Glomerular visceral epithelial cell (primary cell): ENCODE data around the gene ANGPTL5.
"Not testable (repeated sequence)": the region's sequence is repeated elsewhere in the genome, so short reads cannot be mapped to it uniquely, and the experiment has no call there.

Experiments
- DNase-seq: peaks from one replicate; pipeline ENCODE4 v3.0.0-alpha.2; 2016; ENCODE audit errors: extremely low spot score

ANGPTL5 gene

DNA sequence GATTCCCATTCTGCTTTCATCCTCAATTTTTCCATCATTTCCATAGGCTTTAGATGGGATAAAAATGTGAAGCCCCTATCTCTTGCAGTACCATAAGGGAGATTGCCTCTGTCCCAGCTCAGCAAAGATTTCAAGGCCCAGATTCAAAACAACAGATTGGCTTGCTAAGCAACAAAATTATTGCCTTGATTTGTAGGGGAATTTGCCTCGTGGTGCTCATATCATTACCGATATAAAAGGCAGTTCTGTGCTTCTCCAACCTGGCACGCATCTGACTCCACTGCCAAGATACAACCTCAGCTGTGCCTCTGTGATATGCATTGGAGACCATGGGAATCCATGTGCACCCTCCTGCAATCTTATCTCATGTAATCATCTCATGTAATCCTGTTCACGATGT, 26.6 kb downstream of the ANGPTL5 start:
- no peak for DNase-seq

DNA sequence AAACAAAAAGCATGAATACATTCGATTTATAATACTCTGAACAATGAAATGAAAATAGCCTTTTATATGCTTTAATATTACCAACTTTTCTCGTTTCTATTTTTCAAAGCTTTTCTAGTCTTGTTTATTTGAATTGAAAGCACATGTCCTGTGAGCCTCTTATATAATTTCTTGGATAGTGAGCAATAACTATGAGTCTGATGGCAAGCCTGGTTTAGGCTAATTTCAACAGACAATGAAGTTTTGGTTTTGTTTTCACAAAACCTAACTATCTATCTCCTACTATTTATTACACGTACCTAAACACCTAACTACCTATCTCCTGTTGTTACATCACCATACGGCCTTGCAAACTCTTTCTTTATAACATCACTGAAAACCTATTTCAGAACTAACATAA, 30.7 kb downstream of the ANGPTL5 start:
- no peak for DNase-seq

DNA sequence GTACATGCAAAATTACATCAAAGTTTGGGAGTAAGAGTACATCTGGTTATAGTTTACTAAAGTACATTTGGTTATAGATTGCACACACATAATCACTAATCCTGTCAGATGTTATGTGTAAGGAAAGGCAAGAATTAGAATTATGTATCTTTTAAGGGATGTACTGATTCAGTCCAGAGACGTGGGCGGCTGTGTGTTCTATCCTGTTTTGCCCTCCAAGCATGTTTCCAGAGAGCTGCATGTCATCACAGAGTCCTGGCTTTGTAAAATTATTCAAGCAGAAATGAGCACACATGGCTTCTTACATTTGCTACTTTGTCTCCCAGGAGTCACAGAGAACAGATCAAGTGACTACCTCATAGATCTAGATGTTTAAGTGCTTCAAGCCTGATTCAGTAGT, 34.7 kb downstream of the ANGPTL5 start:
- no peak for DNase-seq

DNA sequence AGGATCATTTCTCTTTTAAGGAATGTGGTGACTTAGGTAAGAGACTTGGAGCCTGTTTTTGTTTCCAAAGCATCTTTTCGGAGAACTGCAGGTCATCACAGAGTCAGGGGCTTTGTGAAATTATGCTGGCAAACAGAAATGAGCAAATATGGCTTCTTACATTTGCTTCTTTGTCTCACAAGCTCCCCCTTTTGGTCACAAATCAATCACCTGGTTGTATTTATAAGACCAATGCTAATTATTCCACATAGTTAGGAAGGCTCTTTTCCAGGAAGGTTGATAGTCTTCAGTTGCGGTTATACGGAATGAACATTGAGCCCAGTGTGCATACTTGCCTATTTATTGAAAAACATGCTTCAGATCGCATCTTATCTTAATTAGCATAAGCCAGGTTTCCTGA, 36.1 kb downstream of the ANGPTL5 start:
- peak; percentile 53 for DNase-seq

DNA sequence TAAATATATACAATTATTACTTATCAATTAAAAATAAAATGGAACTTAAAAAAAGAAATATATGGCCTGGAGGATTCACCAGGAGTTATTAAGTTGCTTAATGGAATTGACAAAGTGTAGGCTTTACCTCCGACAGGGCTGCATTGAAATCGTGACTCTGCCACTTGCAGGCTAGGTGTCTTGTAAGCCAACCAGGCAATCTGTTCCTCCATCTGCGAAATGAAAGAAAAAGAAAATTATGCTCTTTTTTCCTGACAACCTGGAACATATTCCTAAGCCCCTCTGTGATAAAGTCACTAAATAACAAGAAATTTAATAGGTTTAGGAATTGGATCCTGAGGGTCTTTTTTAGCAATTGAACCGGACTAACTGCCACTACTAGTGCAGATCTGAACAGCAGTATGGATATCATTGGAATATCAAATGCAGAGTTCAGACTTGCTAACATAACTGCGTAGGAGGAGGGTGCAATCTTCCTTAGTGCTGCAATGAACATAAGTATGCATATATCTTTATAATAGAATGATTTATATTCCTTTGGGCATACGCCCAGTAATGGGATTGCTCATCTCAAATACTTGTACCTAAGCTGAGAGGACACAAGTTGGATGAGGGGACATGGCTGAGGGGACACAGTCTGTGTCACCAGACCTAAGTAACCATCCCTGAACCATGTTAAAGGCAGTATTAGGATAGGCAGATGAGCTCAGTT, 44.0 kb downstream of the ANGPTL5 start:
- no peak for DNase-seq

DNA sequence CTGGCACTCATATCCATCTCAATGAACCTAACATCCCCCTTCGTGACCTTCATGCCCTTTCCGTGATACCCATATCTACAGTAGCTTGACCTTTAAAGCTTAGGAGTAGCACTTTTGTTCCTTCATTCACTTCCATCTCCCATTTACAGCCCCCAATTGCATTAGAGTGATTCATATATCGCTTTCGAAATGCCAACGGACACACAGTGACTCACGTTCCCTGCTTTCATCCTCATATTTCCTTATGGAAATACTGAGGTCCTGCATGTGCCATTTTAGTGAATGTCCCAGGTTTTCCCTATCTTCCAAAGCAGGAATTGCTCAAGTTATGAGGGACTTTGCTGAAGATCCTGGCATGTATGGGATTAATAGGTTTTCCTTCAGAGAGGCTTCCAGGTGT, 45.8 kb downstream of the ANGPTL5 start:
- peak; percentile 31 for DNase-seq

DNA sequence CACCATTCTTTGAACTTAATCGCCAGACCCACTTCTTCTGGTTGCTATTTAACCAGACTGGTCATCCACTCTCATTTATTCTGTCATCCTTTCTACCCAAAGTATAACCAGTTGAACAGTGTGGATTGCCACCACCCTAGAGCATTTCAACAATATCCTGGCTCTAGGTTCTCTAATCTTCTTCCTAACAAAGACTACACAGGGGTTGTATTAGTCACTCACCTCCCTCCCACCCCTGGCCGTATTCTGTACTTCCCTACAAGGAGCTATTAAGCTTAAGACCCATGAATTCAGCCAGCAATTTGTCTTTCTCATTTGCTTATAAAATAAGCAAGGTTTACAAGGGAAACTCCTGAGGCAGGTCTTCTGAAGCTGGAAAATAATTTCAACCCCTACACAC, 48.4 kb downstream of the ANGPTL5 start:
- DNase-seq, result no peak

DNA sequence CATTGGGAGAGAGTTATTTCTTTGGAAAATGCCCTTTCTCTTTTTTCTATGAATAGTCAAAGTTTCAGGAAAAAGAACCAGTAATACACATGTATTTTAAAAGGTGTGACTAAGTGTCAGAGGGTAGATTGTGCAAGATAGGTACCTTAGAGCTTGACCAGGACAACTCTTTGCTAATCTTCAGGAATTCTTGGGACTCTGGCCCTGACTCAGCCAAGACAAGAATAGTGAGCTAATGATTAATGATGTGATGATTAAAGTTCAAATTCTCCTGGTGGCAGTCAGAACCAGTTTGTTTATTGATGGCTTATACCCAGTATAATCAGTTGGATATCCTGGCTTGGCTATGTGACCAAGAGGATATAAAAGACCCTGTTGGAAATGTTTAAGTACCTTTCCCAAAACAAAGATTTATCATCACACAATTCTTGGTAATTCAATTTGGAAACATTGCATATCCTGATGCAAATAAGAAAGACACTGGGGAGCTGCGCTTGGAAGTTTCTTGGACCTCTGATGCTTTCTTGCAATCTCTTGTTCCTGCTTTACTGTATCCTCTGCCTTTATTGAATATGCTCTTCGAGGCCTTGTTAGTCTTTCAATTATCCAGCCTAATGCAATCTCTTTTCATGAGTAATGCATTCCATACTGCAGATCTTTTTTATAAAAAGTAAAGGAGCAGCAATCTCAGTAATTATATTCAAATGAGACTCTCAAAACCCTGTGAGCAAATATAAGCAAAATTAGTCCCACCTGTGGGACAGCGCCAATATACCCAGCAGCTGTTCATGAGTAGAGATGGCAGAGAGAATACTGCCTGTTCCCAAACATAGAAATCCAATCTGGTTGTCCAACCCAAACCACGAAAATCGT, 49.5 kb downstream of the ANGPTL5 start:
- DNase-seq, result peak; percentile 70

DNA sequence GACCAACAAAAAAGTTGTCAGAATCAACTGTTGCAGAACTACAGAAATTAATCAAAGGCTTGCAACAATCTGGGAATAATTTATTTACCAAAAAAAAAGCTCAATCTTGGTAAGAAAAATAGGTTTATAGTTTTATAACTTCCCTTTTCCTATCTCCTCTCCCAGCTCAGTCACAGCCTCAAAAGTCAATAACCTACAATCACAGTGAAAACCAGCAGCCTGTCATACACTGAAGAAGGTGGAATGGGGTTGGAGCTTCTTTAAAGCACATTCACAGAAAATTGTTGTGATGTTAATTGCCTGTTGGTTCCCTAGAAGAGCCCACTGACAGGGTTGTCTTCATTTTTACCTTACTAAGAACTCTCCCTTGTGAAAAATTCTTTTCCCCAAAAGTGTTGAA, 52.2 kb downstream of the ANGPTL5 start:
- DNase-seq, result no peak

DNA sequence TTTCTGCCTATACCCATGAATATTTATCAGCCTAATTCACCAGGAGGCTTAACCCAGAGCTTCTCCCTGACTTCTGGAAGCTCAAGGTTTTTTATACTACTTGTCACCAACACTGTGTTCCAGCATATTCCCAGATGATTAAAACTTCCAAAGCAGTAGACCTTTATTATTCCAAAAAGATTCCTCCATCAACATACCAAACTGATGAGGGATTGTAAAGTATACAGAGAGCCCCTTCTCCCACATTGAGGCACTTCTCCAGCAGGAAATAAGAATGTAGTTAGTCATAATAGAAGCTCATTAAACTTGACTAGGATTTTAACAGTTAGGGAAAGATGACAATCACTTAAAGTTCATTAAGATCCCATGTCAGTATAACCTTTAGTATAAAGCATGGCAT, 53.0 kb downstream of the ANGPTL5 start:
- DNase-seq, result peak; percentile 45

DNA sequence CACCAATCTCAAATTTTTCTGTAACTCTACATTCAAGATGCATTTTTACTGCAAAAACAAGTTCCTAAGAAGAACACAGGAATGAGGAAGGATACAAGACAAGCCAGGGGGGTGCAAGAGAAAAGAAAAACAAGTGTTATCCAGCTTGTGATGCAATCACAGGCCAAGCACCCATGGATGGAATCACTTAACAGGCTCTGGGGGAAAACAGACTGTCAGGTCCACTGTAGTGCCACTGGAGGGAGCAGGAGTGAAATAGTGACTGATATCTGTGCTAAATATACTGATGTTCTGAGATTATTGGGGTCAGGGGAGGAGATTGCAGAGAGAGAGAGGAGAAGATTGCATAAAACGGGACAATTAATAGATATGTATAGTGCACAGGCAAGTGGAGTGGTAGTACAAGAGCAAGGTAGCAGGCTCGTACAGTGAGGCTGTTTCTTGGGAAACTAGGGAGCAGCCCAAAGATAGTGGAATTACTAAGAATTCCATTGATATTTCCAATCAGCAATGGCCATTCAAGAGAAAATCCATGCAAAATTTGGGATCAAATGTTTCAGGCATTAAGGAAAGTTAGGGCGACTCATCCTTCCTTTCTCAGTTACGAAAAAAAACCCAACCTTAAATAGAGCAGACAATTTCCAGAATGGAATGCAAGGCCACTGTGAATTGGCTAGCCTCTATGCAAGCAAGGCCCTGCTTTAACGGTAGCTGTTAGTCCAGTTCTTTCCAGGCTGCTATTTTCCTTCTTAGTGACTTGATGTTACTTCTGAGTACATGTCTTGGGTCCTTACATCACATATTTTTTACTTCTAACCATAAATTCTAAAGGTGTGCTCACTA, 53.7 kb downstream of the ANGPTL5 start:
- peak; percentile 49 for DNase-seq

DNA sequence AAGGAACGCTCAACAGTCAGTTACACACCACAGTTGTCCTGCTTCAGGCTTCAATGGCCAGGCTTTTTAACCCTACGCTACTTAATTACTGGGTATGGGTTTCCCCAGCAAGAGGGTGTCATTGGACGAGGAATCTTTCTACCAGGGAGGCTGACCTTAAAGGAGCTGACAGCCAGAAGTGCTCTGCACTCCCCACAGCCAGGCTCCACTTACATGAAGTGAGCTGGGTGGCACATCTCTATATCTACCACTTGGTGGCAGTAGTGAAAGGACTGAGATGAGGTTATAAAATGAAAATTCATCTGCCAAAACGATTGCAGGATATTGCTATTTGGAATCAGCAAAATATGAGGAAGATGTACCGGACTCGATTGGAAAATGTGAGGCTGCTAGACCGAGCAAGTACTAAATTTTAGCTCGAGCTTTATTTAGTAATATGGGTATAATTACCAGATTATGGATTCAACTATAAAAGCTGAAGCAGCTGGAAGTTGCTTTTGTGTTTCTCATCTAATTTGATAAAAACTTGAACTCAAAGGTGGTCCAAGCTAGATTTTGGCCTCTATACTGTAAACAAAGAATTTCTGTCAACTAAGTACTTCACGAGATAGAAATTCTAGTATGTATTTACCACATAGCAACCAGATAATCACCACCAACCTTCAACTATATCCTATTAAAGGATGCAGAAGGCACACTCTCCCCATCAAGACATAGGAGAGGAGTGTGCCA, 55.5 kb downstream of the ANGPTL5 start:
- DNase-seq, result peak; percentile 56

DNA sequence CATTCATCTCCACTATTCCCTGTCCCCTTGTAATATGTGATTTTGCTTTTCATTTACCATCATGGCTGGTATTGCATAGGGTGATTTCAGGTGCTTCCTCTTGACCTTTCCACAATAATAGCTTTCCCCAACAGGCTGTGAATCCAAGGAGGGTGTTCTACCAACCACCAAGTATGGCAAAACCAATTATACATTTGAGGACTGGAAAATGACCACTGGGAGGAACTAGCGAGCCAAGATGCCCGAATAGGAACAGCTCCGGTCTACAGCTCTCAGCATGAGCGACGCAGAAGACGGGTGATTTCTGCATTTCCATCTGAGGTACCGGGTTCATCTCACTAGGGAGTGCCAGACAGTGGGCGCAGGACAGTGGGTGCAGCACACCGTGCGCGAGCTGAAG, 64.1 kb downstream of the ANGPTL5 start:
- not testable (repeated sequence) for DNase-seq

DNA sequence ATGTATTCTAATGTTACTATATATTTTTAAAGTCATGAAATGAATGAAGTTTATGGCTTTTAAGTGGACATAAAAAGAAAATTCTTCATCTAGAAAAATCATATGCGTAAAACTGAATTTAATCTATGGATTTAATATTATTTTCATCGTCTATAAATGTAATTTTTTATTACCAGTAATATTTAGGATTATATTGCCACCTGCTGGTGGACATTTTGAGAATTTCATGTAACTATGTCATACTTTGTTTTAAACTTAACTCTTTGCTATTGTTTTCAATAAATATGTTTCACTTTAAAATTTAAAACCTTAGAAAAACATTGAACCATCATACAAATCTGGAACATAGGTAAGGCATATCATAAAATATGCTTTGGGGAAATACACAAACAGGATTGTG, 68.1 kb downstream of the ANGPTL5 start:
- DNase-seq, result no peak

DNA sequence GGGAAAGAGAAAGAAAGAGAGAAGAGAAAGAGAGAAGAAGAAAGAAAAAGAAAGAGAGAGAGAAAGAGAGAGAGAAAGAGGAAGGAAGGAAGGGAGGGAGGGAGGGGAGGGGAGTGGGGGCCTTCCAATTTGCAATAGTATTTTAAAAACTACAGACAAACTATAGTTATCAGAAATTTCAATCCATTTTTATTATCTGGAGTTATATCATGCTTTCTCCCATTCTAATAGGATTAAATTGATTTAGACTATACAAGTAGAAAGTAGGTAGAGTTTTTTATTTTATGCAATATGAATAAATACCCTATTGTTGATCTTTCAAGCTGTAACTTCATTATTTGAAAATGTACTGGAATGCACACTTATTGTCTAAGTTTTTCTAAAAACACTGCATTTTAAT, 71.7 kb downstream of the ANGPTL5 start:
- DNase-seq, result no peak

DNA sequence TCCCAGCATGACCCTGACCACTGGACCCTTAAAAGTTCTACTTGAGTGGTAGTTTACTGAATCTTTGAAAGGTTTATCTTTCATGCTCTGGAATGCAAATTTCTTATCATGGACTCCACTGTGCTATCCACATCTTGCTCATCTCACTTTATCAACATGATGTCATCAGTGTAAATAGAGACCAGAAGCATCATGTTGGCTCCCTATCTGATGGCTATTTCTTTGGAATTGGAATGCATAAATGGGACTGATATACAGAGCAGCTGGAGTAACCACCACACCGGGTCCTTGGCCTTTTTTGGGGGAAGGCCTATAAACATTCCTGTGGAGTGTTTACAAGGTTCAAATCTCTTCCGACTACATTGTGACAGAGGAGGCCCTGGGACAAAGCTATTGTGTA, 75.6 kb downstream of the ANGPTL5 start:
- no peak for DNase-seq
